COLO829 (cell line): ENCODE measurements around the gene GTF2I.
"Not testable (repeated sequence)": the region's sequence is repeated elsewhere in the genome, so short reads cannot be mapped to it uniquely, and the experiment has no call there.

Source experiments
- DNase-seq: peaks from one replicate; pipeline ENCODE4 v3.0.0; 2012; ENCODE audit warnings: low spot score

Gene GTF2I

GRCh38 chr7:74717889-74718288, 60.4 kb downstream of the GTF2I start:
- DNase-seq = no peak

- DNase-seq = no peak
Observed at GRCh38 chr7:74718336-74718735, 60.8 kb downstream of the GTF2I start.

GRCh38 chr7:74722153-74722552, 64.6 kb downstream of the GTF2I start:
- DNase-seq = no peak

GRCh38 chr7:74725840-74726239, 68.3 kb downstream of the GTF2I start:
- no peak for DNase-seq

- no peak for DNase-seq
Observed at GRCh38 chr7:74726309-74727101, 69.0 kb downstream of the GTF2I start.

GRCh38 chr7:74728686-74729085, 71.2 kb downstream of the GTF2I start:
- not testable (repeated sequence) for DNase-seq

GRCh38 chr7:74730186-74730585, 72.7 kb downstream of the GTF2I start:
- not testable (repeated sequence) for DNase-seq

- DNase-seq = not testable (repeated sequence)
Observed at GRCh38 chr7:74739974-74740703, 82.6 kb downstream of the GTF2I start.

- not testable (repeated sequence) for DNase-seq
Observed at GRCh38 chr7:74743936-74744557, 86.5 kb downstream of the GTF2I start.

GRCh38 chr7:74753921-74754482, 96.5 kb downstream of the GTF2I start:
- DNase-seq = not testable (repeated sequence)

GRCh38 chr7:74756673-74757072, 99.2 kb downstream of the GTF2I start:
- DNase-seq = not testable (repeated sequence)

GRCh38 chr7:74758268-74758667, 100.8 kb downstream of the GTF2I start:
- not testable (repeated sequence) for DNase-seq

- DNase-seq = not testable (repeated sequence)
Observed at GRCh38 chr7:74758982-74759381, 101.5 kb downstream of the GTF2I start.

- DNase-seq = not testable (repeated sequence)
Observed at GRCh38 chr7:74765205-74765918, 107.8 kb downstream of the GTF2I start.

GRCh38 chr7:74766509-74766908, 109.0 kb downstream of the GTF2I start:
- DNase-seq = not testable (repeated sequence)

GRCh38 chr7:74766991-74767390, 109.5 kb downstream of the GTF2I start:
- not testable (repeated sequence) for DNase-seq

GRCh38 chr7:74770062-74770461, 112.5 kb downstream of the GTF2I start:
- DNase-seq = not testable (repeated sequence)

- not testable (repeated sequence) for DNase-seq
Observed at GRCh38 chr7:74772093-74772492, 114.6 kb downstream of the GTF2I start.

- not testable (repeated sequence) for DNase-seq
Observed at GRCh38 chr7:74773760-74774750, 116.5 kb downstream of the GTF2I start, which contains the start of gene NCF1. Gene NCF1 (plus strand): TSS chr7:74774011. CDS start chr7:74774032, 21 bp downstream.

GRCh38 chr7:74775111-74775510, 117.6 kb downstream of the GTF2I start:
- DNase-seq = not testable (repeated sequence)
